NCI-H748 (cell line): Measurements from ENCODE around the gene OAF.
A peak's percentile ranks its signal among the peaks of the same experiment; 100 is the strongest.
"Not testable (repeated sequence)": the region's sequence is repeated elsewhere in the genome, so short reads cannot be mapped to it uniquely, and the experiment has no call there.

Experiments
- DNase-seq: peaks from one replicate; lab custom pipeline; 2025; ENCODE audit not compliant: unreplicated experiment; lab: John Stamatoyannopoulos, UW

OAF gene

GRCh38 chr11:120210626-120211521 is at the start of gene OAF:
OAF (plus strand) TSS chr11:120211032; CDS start chr11:120211280, 248 bp downstream.
- DNase-seq: peak; percentile 63

- DNase-seq: no peak
Measured at GRCh38 chr11:120167659-120168058, 43.2 kb upstream of the OAF start.

GRCh38 chr11:120168108-120168959 is 42.5 kb upstream of the OAF start:
- DNase-seq: no peak

- peak; percentile 73 for DNase-seq
Measured at GRCh38 chr11:120168960-120169681, 41.7 kb upstream of the OAF start.

- DNase-seq: no peak
Measured at GRCh38 chr11:120169981-120170698, 40.7 kb upstream of the OAF start.

- DNase-seq: no peak
Measured at GRCh38 chr11:120170741-120171261, 40.0 kb upstream of the OAF start.

GRCh38 chr11:120172054-120172911 is 38.5 kb upstream of the OAF start:
- DNase-seq: peak; percentile 48

- DNase-seq: no peak
Measured at GRCh38 chr11:120173019-120173705, 37.7 kb upstream of the OAF start.

- no peak for DNase-seq
Measured at GRCh38 chr11:120173807-120174206, 37.0 kb upstream of the OAF start.

- no peak for DNase-seq
Measured at GRCh38 chr11:120174866-120175265, 36.0 kb upstream of the OAF start.

GRCh38 chr11:120178561-120179056 is 32.2 kb upstream of the OAF start:
- DNase-seq: no peak

GRCh38 chr11:120179057-120179672 is 31.7 kb upstream of the OAF start:
- no peak for DNase-seq

- DNase-seq: not testable (repeated sequence)
Measured at GRCh38 chr11:120180063-120180462, 30.8 kb upstream of the OAF start.

GRCh38 chr11:120180551-120181232 is 30.1 kb upstream of the OAF start:
- no peak for DNase-seq

- no peak for DNase-seq
Measured at GRCh38 chr11:120181376-120181975, 29.4 kb upstream of the OAF start.

- no peak for DNase-seq
Measured at GRCh38 chr11:120182372-120182771, 28.5 kb upstream of the OAF start.

- DNase-seq: peak; percentile 5
Measured at GRCh38 chr11:120182790-120183491, 27.9 kb upstream of the OAF start.
